A549 (cell line): Measurements from ENCODE around the gene ANKRD11.

Source experiments
- HMGXB4 ChIP-seq: fragments of 250-450 bp; sonication (Bioruptor Pico); IDR thresholded peaks from 2 replicates; pipeline ENCODE4 v1.5.0; 2021; ENCODE audit warnings: mild to moderate bottlenecking, moderate library complexity, borderline replicate concordance
- NPAS2 ChIP-seq: fragments of 250-450 bp; sonication (Bioruptor Pico); IDR thresholded peaks from 2 replicates; pipeline ENCODE4 v1.8.0; 2022; ENCODE audit warnings: mild to moderate bottlenecking, moderate library complexity, borderline replicate concordance
- TF ChIP-seq, protein P1 (sequence below): IDR thresholded peaks from 2 replicates; pipeline ENCODE4 v1.6.1; 2012
- TF ChIP-seq, protein P2 (sequence below): fragments of >200 bp; sonication (Bioruptor Twin); formaldehyde crosslinking; IDR thresholded peaks from 3 replicates; pipeline ENCODE4 v1.5.1; 2016

DNA sequence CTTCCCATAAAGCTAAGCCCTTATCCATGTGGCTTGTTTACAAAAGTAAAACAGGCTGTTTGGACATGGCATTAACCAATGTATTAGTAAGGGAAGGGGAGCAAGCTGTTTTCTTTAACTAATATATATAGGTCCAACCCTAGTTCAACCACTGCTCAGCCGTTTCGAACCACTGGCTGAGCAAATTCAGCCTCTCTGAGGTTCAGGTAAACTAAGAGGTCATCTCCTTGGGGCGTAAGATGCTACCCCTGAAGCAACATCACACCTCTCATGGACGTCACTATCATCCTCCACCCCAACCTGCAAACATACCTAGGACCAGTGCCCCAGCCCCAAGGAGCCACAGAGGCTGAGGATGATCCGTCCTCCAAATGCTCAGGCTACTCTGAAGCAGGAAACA lies 45.2 kb downstream of the ANKRD11 start:
- TF ChIP-seq, protein P1, sequence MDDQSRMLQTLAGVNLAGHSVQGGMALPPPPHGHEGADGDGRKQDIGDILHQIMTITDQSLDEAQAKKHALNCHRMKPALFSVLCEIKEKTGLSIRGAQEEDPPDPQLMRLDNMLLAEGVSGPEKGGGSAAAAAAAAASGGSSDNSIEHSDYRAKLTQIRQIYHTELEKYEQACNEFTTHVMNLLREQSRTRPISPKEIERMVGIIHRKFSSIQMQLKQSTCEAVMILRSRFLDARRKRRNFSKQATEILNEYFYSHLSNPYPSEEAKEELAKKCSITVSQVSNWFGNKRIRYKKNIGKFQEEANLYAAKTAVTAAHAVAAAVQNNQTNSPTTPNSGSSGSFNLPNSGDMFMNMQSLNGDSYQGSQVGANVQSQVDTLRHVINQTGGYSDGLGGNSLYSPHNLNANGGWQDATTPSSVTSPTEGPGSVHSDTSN = no peak
- no peak for TF ChIP-seq NPAS2 (CRISPR knock-in tag)
- TF ChIP-seq HMGXB4 = no peak
- TF ChIP-seq, protein P2, sequence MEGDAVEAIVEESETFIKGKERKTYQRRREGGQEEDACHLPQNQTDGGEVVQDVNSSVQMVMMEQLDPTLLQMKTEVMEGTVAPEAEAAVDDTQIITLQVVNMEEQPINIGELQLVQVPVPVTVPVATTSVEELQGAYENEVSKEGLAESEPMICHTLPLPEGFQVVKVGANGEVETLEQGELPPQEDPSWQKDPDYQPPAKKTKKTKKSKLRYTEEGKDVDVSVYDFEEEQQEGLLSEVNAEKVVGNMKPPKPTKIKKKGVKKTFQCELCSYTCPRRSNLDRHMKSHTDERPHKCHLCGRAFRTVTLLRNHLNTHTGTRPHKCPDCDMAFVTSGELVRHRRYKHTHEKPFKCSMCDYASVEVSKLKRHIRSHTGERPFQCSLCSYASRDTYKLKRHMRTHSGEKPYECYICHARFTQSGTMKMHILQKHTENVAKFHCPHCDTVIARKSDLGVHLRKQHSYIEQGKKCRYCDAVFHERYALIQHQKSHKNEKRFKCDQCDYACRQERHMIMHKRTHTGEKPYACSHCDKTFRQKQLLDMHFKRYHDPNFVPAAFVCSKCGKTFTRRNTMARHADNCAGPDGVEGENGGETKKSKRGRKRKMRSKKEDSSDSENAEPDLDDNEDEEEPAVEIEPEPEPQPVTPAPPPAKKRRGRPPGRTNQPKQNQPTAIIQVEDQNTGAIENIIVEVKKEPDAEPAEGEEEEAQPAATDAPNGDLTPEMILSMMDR = no peak
